AG08395 (cell line): ENCODE results near the gene TEKTIP1.
"Not testable (repeated sequence)": the region's sequence is repeated elsewhere in the genome, so short reads cannot be mapped to it uniquely, and the experiment has no call there.

Source experiments
- DNase-seq: peaks from one replicate; pipeline ENCODE4 v3.0.0; 2012; ENCODE audit warnings: mixed read lengths, low spot score

The TEKTIP1 gene

GRCh38 chr19:3557461-3558248 lies 18.7 kb downstream of the TEKTIP1 start, which contains the start of gene MFSD12:
MFSD12 (minus strand) TSS chr19:3557586; CDS start chr19:3557403, 183 bp downstream.
- peak; percentile 100 for DNase-seq

DNA sequence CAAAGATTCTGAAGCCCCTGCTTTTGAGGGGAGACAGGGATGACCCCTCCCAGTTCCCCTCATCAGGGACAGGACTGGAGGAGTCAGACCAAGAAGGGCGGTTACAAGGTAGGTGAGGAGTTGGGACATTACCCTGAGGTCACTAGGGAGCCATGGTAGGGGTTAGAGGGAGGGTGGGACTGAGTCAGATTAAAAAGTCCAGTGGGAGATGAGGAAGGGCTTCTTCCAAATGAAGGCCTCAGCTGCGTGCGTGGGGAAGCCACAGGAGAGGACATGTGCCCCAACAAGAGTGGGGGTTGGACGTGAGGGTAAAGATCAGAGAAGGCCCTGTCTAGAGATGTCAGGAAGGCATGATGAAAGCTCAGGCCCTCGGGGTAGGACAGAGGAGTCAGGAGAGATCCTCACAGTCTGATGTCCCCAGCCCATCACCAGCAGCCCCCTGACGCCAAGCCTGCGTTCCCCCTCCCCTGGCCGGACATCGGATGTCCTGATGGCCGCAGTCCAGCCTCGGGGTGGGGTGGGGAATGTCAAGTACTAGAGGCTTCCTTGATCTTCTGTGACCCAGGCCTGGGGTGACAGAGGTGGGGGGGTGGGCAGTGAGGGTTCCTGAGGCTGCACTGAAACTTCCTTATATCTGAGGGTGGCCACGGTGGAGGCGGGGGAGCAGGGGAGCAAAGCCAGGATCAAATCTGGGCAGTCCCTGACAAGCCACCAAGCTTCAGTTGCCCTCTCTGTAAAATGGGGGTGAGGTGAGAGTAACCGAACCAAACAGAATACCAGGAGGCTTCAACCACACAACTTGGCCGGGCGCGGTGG lies 24.9 kb downstream of the TEKTIP1 start:
- DNase-seq, result no peak

- no peak for DNase-seq
Measured at GRCh38 chr19:3565139-3565538, 26.2 kb downstream of the TEKTIP1 start.

DNA sequence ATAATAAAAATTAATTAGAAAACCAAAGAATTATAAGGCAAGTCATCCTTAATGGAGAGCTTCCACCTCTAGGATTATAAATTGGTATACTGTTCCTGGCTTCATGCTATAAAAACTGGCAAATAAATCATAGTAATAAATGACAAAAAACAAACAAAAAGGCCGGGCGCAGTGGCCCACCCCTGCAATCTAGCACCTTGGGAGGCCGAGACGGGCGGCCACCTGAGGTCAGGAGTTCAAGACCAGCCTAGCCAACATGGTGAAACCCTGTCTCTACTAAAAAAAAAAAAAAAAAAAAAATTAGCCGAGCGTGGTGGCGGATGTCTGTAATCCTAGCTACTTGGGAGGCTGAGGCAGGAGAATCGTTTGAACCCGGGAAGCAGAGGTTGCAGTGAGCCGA lies 31.1 kb downstream of the TEKTIP1 start:
- DNase-seq, result not testable (repeated sequence)

DNA sequence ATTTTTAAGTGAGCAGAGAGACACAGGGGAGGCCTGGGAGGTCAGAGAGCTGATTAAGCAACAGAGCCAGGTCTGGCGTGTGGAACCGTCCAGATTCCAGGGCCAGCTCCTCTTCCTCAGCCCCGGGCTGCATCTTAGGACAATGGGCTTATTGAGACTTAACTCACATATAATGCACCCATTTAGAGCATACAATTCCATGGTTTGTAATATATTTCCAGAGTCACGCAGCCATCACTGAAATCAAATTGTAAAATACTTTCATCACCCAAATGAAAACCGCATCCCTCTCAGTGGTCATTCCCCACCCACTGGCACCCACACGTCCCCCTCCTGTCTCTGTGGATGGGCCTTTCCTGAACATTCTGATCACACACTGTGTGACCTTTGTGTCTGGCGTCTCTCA lies 31.6 kb downstream of the TEKTIP1 start:
- DNase-seq, result no peak

DNA sequence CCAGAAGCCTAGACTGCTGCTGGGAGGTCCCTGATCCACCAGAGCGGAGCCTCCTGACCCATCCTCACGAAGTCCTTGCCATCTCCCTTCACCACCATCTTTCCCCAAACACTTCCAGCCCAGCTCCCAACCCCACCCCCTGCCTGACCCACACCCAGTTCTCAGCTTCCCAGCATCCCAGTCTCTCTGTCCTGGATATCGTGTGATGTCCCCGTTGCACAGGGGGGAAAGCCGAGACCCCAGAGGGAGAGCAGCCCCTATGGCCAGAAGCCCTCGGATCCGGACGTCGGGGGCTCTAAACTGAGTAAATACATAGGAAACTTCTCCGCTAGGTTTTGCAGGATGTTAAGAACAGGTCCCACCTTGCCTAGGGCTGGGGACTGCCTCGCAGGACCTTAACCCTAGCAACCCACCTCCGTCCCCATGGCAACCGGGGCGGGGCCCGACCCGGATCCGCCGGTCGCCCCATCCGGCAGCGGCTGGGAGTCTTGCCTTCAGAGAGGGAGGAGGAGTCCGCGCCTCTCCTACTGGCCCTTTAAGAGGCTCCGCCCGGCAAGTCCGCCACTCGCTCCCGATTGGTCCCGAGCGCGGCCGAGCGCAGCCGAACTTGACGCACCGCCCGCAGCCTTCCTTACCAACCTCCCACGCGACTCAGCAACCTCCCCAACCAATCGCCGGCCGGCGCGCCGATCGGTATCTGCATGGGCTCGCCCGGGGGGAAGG lies 33.3 kb downstream of the TEKTIP1 start:
- peak; percentile 97 for DNase-seq

GRCh38 chr19:3572855-3573161 lies 33.8 kb downstream of the TEKTIP1 start, which contains the start of gene HMG20B:
HMG20B (plus strand) TSS chr19:3572944; CDS start chr19:3573310, 366 bp downstream.
- no peak for DNase-seq

DNA sequence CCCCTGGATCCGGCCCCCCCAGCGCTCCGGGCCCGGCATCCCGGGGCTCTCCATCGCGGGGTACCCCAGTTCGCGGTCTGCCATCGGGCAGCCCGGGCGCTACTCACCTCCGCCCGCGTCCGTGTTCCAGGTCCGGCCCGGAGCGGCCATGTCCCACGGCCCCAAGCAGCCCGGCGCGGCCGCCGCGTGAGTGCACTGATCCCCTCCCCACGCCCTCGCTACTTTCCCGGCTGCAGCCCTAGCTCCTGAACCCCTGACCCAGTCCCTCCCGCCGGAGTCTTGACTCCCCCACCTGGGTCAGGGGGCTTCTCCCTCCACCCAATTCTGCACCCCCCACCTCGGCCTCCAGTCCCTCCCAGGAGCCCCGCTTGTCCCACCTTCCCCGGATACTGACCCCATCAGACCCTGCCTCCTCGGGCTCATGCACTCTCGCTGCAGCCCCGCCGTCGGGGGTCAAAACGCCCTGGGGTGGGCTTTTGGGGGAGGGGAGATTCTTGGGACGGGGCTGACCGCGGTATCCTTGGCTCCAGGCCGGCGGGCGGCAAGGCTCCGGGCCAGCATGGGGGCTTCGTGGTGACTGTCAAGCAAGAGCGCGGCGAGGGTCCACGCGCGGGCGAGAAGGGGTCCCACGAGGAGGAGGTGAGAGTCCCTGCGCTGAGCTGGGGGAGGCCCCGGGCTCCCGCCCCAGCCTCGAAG lies 34.3 kb downstream of the TEKTIP1 start:
- DNase-seq, result no peak

GRCh38 chr19:3573858-3574637 lies 35.1 kb downstream of the TEKTIP1 start:
- peak; percentile 93 for DNase-seq

- DNase-seq, result no peak
Measured at GRCh38 chr19:3575260-3575741, 36.3 kb downstream of the TEKTIP1 start.

DNA sequence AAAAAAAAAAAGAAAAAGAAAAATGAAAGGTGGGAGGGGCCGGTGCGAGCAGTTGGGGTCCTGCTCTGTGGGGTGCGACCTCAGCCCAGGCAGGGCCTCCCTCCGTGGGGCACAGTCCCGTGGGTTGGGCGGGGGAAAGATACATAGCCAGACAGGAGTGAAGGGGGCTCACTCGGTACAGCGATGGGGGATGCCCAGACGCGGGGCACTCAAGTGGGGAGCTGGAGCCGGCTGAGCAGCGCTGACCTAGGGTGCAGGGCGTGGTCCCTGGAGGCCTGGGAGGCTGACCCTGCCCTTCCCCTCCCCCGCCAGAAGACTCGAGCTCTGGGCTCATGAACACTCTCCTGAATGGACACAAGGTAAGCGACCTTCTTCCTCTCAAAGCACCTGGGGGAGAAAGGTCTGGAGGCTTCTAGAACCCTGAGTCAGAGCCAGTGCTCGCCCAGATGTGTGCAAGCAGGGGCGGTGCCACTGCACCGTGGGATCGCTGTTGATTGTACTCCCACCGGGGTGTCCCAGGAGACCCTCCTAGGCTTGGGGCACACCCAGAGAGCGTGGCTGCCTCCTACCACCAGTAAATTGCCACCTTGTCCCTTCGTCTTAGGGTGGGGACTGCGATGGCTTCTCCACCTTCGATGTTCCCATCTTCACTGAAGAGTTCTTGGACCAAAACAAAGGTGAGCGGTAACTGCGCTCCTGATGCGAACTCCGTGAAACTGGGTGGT lies 37.1 kb downstream of the TEKTIP1 start:
- no peak for DNase-seq

DNA sequence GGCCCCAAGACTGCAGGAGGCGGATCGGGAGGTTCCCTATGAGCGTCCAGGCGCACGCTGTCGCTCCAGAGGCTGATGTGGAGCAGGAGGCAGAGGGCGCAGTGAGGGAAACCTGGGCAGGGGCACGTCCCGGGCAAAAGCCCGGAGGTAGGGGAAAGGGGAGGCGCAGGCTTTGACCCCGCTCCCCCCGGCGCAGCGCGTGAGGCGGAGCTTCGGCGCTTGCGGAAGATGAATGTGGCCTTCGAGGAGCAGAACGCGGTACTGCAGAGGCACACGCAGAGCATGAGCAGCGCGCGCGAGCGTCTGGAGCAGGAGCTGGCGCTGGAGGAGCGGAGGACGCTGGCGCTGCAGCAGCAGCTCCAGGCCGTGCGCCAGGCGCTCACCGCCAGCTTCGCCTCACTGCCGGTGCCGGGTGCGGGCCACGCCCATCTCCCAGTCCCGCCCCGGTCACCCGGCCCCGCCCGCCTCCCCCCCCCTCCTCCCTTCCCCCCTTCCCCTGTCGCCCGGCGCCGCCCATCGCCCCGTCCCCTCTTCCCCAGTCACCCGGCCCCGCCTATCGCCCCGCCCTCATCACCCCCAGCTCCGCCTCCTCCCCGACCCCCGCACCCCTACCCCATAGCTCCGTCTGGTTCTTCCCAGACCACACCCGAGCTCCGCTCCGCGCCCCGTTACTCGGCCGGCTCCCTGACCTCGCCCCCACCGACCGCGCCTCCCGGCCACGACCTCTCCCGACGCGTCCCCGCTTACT lies 37.9 kb downstream of the TEKTIP1 start:
- peak; percentile 65 for DNase-seq

DNA sequence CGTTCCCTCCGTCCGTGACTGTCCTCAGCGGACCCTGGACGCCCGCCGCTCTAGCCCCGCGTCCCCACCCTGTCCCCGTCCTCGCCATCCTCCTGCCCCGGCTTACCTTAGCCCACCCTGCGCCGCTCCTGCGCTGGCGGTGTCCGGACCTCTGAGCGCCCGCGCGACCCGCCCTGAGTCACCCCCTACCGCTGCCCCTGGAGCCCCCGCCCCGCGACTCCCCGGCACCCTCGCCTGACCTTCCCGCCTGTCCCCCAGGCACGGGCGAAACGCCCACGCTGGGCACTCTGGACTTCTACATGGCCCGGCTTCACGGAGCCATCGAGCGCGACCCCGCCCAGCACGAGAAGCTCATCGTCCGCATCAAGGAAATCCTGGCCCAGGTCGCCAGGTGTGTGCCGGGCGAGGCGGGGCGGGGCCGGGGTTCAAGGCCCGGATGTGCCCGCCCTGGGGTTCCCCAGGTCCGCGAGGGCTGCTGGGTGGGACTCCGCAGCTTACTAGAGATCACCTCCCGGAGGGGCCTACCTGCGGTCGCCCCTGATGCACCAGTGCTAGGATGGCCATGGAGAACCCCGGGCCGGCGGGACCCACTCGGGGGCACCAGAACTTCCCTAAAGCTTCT lies 38.9 kb downstream of the TEKTIP1 start:
- DNase-seq, result no peak

DNA sequence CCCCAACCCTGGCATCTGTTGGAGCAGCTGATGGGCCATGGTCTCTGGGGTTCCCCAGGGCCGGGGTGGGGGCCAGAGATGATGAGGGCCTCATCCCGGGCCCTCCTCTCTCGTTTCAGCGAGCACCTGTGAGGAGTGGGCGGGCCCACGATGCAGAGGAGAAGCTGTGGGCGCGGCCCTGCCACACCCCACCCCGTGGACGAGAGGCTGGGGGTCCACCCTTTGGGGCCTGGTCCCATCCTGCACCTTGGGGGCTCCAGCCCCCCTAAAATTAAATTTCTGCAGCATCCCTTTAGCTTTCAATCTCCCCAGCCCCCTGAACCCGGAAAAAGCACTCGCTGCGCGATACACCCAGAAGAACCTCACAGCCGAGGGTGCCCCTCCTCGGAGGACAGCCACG lies 39.4 kb downstream of the TEKTIP1 start:
- no peak for DNase-seq

GRCh38 chr19:3580156-3580934 lies 41.4 kb downstream of the TEKTIP1 start:
- peak; percentile 92 for DNase-seq

DNA sequence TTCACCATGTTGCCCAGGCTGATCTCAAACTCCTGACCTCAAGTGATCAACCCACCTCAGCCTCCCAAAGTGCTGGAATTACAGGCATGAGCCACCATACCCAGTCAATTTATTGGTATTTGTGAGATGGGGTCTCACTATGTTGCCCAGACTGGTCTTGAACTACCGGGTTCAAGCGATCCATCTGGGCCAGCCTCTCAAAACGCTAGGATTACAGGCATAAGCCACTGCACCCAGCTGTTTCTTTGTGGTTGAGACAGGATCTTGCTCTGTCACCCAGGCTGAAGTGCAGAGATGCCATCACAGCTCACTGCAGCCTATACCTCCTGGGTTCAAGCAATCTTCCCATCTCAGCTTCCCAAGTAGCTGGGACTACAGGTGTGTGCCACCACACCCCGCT lies 42.8 kb downstream of the TEKTIP1 start:
- not testable (repeated sequence) for DNase-seq

DNA sequence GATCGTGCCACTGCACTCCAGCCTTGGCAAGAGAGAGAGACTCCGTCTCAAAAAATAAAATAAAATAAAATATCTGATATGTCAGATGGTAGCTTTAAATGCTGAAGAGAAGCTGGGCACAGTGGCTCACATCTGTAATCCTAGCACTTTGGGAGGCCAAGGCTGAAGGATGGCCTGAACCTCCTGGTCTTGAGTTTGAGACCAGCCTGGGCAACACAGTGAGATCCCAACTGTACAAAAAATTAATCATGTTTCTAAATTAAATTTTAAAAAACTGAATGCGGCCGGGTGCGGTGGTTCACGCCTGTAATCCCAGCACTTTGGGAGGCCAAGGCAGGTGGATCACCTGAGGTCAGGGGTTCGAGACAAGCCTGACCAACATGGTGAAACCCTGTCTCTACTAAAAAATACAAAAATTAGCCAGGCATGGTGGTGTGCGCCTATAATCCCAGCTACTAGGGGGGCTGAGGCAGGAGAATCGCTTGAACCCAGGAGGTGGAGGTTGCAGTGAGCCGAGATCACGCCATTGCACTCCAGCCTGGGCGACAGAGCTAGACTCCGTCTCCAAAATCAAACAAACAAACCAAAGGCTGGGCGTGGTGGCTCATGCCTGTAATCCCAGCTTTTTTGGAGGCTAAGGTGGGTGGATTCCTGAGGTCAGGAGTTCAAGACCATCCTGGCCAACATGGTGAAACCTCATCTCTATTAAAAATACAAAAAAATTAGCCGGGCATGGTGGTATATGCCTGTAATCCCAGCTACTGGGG lies 45.2 kb downstream of the TEKTIP1 start:
- DNase-seq, result not testable (repeated sequence)
